PC-3 (cell line): Measurements from ENCODE around the gene TMEM229B. TPM values are rescaled to one million over a fixed set of nuclear protein-coding genes. Genes with fewer than 3 reads are reported as not detected.

Source experiments
- ATAC-seq: fragments of 200-7000 bp; cut with Tn5 transposase; 2 replicates; pipeline ENCODE4 v1.9.1; 2020; ENCODE audit warnings: mild to moderate bottlenecking, moderate library complexity
- BruUV-seq: library from RNA; stranded (reverse); fragments of 400-500 nt; replicated peaks from 2 replicates; lab custom pipeline; 2021; lab: Mats Ljungman, UMichigan
- CTCF ChIA-PET: fragments of 300-600 bp; sonication (Branson Sonifier 250); formaldehyde crosslinking; loops from one replicate; lab custom pipeline; 2022; ENCODE audit warnings: antibody characterized with exemption; lab: Charles Lee
- POLR2A ChIA-PET: fragments of 300-600 bp; sonication (Branson Sonifier 250); formaldehyde crosslinking; loops from one replicate; lab custom pipeline; 2022; ENCODE audit warnings: antibody characterized with exemption; ENCODE audit not compliant: unreplicated experiment; lab: Charles Lee
- DNase-seq: peaks from one replicate; pipeline ENCODE4 v3.0.0-alpha.2; 2015
- H2AFZ ChIP-seq: fragments of 300-600 bp; sonication (generic); 2 replicates; pipeline ENCODE4 v1.6.0; 2016; ENCODE audit warnings: antibody characterized with exemption, low read length
- H3F3A ChIP-seq: fragments of 300-600 bp; sonication (generic); one replicate; pipeline ENCODE4 v1.6.0; 2017; ENCODE audit warnings: antibody characterized with exemption, low read length, control low read depth, mild to moderate bottlenecking; ENCODE audit not compliant: unreplicated experiment
- H3K27ac ChIP-seq: fragments of 300-600 bp; sonication (generic); 2 replicates; pipeline ENCODE4 v1.5.1; 2016; ENCODE audit warnings: mild to moderate bottlenecking, low read length
- H3K27me3 ChIP-seq: fragments of 300-600 bp; sonication (generic); 2 replicates; pipeline ENCODE4 v1.6.1; 2016; ENCODE audit warnings: low read length, mixed read lengths
- H3K36me3 ChIP-seq: fragments of 300-600 bp; sonication (generic); 2 replicates; pipeline ENCODE4 v1.6.1; 2016; ENCODE audit warnings: low read depth, mixed run types, low read length, mixed read lengths
- H3K4me1 ChIP-seq: fragments of 300-600 bp; sonication (generic); 2 replicates; pipeline ENCODE4 v1.5.1; 2016; ENCODE audit warnings: low read length; ENCODE audit not compliant: insufficient read depth
- H3K4me2 ChIP-seq: fragments of 300-600 bp; sonication (generic); 2 replicates; pipeline ENCODE4 v1.6.0; 2016; ENCODE audit warnings: low read length
- H3K4me3 ChIP-seq: fragments of 300-600 bp; sonication (generic); 2 replicates; pipeline ENCODE4 v1.5.1; 2016; ENCODE audit warnings: mild to moderate bottlenecking, low read length, mixed read lengths
- H3K79me2 ChIP-seq: fragments of 300-600 bp; sonication (generic); 2 replicates; pipeline ENCODE4 v1.6.1; 2017; ENCODE audit warnings: low read length, mixed read lengths
- H3K9ac ChIP-seq: fragments of 300-600 bp; sonication (generic); 2 replicates; pipeline ENCODE4 v1.6.0; 2016; ENCODE audit warnings: mild to moderate bottlenecking, low read length
- H3K9me2 ChIP-seq: fragments of 300-600 bp; sonication (generic); replicated peaks from 2 replicates; pipeline ENCODE4 v1.6.1; 2016; ENCODE audit warnings: mixed run types, low read length, mixed read lengths
- H3K9me3 ChIP-seq: fragments of 300-600 bp; sonication (generic); 2 replicates; pipeline ENCODE4 v1.6.1; 2016; ENCODE audit warnings: low read length, mixed read lengths
- H4K20me1 ChIP-seq: fragments of 300-600 bp; sonication (generic); 2 replicates; pipeline ENCODE4 v1.6.1; 2016; ENCODE audit warnings: low read length, mixed read lengths
- EZH2 ChIP-seq: fragments of 300-600 bp; sonication (generic); IDR thresholded peaks from one replicate; pipeline ENCODE4 v1.6.1; 2017; ENCODE audit warnings: antibody characterized with exemption, mild to moderate bottlenecking, low read length; ENCODE audit not compliant: unreplicated experiment
- EZH2phosphoT487 ChIP-seq: fragments of 300-600 bp; sonication (generic); IDR thresholded peaks from 2 replicates; pipeline ENCODE4 v1.6.1; 2018; ENCODE audit warnings: mild to moderate bottlenecking, antibody characterized with exemption, low read length, borderline replicate concordance
- intact Hi-C: fragments of 100-400 bp; cut with micrococcal nuclease; formaldehyde crosslinking; loops from 2 replicates; pipeline ENCODE4 v1.9.0; 2023
- total RNA-seq: library from RNA; depleted of rRNA; stranded (reverse); fragments of >200 nt; gene quantifications from 2 replicates; pipeline ENCODE4 v1.2.3, GENCODE V29; 2014
- TF ChIP-seq, protein P1 (sequence below): fragments of 300-600 bp; sonication (generic); conservative IDR thresholded peaks from 2 replicates; pipeline ENCODE4 v1.5.1; 2017; ENCODE audit warnings: antibody characterized with exemption, low read depth, mild to moderate bottlenecking, low read length

TMEM229B gene
- total RNA-seq, 1 experiment from 2014 or later = not detected

GRCh38 chr14:67510121-67510520 is 21.6 kb upstream of the TMEM229B start:
- Histone ChIP-seq H3K4me3 (no peak overlapping the region), H2AFZ (no peak overlapping the region), H3K79me2 (no peaks in the 10 kb centered on the region), H3K4me2 (no peak overlapping the region), H3K9me3 (no peaks in the 10 kb centered on the region), H3K9me2 (no peaks in the 10 kb centered on the region), H3K27ac (no peak overlapping the region), H3K4me1 (0 out of 2 replicates have a peak, but pooled peaks cover 5% of the 10 kb centered on the region), H4K20me1 (no peaks in the 10 kb centered on the region), H3F3A (no peaks in the 10 kb centered on the region), H3K27me3 (peaks cover 5% of the 10 kb centered on the region; the same call in 1 of the 2 replicates), H3K9ac (no peak overlapping the region), H3K36me3 (no peaks in the 10 kb centered on the region)
- ChIA-PET POLR2A (no interaction called here), CTCF (interaction anchor here (0.6 kb wide), 1 partner anchor 152 kb away, joined by 6 read pairs; no protein-coding TSS in a partner anchor)
- TF ChIP-seq, protein P1, sequence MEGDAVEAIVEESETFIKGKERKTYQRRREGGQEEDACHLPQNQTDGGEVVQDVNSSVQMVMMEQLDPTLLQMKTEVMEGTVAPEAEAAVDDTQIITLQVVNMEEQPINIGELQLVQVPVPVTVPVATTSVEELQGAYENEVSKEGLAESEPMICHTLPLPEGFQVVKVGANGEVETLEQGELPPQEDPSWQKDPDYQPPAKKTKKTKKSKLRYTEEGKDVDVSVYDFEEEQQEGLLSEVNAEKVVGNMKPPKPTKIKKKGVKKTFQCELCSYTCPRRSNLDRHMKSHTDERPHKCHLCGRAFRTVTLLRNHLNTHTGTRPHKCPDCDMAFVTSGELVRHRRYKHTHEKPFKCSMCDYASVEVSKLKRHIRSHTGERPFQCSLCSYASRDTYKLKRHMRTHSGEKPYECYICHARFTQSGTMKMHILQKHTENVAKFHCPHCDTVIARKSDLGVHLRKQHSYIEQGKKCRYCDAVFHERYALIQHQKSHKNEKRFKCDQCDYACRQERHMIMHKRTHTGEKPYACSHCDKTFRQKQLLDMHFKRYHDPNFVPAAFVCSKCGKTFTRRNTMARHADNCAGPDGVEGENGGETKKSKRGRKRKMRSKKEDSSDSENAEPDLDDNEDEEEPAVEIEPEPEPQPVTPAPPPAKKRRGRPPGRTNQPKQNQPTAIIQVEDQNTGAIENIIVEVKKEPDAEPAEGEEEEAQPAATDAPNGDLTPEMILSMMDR = no peak
- no peak for ATAC-seq
- BruUV-seq = no TSS peak
- intact Hi-C loops = loop anchor here (5.0 kb wide), 1 partner anchor 83 kb away; no protein-coding TSS in a partner anchor
- DNase-seq = no peak

- intact Hi-C loops = no loop called here
- H3F3A ChIP-seq = no peaks in the 10 kb centered on the region
- no peaks in the 10 kb centered on the region for H3K9me3 ChIP-seq
- no peak overlapping the region for H3K27ac ChIP-seq
- CTCF ChIA-PET = no interaction called here
- no peak overlapping the region for H2AFZ ChIP-seq
- no peak for ATAC-seq
- H3K4me1 ChIP-seq = no peaks in the 10 kb centered on the region
- no peaks in the 10 kb centered on the region for H3K9me2 ChIP-seq
- no peak for DNase-seq
- BruUV-seq = no TSS peak
- no peak overlapping the region for H3K9ac ChIP-seq
- TF ChIP-seq EZH2 = no peak
- no peak for TF ChIP-seq EZH2phosphoT487
- TF ChIP-seq, protein P1 = no peak
- no peaks in the 10 kb centered on the region for H3K79me2 ChIP-seq
- no peak overlapping the region for H3K4me3 ChIP-seq
- H3K36me3 ChIP-seq = no peaks in the 10 kb centered on the region
- no peak overlapping the region for H3K4me2 ChIP-seq
- no peaks in the 10 kb centered on the region for H4K20me1 ChIP-seq
- POLR2A ChIA-PET = no interaction called here
- peaks cover 5% of the 10 kb centered on the region; the same call in 1 of the 2 replicates for H3K27me3 ChIP-seq
Observed at GRCh38 chr14:67508956-67509355, 20.4 kb upstream of the TMEM229B start.

DNA sequence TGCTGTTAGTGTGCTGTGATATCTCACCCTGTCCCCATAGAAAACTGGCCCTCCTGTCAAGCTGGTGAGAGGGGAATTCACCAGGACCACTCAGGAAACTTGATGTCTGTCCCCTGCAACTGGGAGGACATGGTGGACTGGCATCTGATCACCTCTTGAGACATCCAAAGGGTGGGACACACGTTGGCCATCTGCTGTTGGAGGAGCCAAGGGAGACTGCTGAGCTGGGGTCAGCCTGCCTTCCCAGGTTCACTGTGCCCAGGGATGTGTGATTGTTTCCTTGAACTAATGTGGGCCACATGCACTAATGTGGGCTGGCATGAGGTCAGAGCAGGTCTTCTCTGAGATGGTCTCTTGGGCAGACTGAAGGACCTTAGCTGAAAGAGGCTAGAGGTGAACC is 16.7 kb upstream of the TMEM229B start:
- ChIA-PET POLR2A (no interaction called here), CTCF (no interaction called here)
- Histone ChIP-seq H3K27me3 (peaks cover 3% of the 10 kb centered on the region; the same call in 1 of the 2 replicates), H3K4me3 (no peak overlapping the region), H3K79me2 (no peaks in the 10 kb centered on the region), H3K36me3 (no peaks in the 10 kb centered on the region), H4K20me1 (no peaks in the 10 kb centered on the region), H3K9me2 (no peaks in the 10 kb centered on the region), H3K4me1 (no peaks in the 10 kb centered on the region), H3K9me3 (no peaks in the 10 kb centered on the region), H3K27ac (no peak overlapping the region), H3F3A (no peaks in the 10 kb centered on the region), H3K4me2 (no peak overlapping the region), H3K9ac (no peak overlapping the region), H2AFZ (no peak overlapping the region)
- TF ChIP-seq EZH2 = no peak
- TF ChIP-seq, protein P1 = no peak
- intact Hi-C loops = no loop called here
- DNase-seq = no peak
- no TSS peak for BruUV-seq
- ATAC-seq = no peak
